NCI-H146 treated with DMSO at 0.1 percent for 48 hours (cell line): Measurements from ENCODE around the gene BOLA2B.
"Not testable (repeated sequence)": the region's sequence is repeated elsewhere in the genome, so short reads cannot be mapped to it uniquely, and the experiment has no call there.

Source experiments
- DNase-seq: peaks from one replicate; lab custom pipeline; 2025; ENCODE audit not compliant: unreplicated experiment; lab: John Stamatoyannopoulos, UW

Gene BOLA2B

GRCh38 chr16:30184096-30184890 lies 9.2 kb downstream of the BOLA2B start:
- DNase-seq = peak; percentile 81

- peak; percentile 69 for DNase-seq
Observed at GRCh38 chr16:30183233-30184095, 10.0 kb downstream of the BOLA2B start, which contains the start of gene CORO1A. Gene CORO1A (plus strand): TSS chr16:30183602. CDS start chr16:30185210, 1,608 bp downstream.

GRCh38 chr16:30180741-30181140 lies 12.7 kb downstream of the BOLA2B start:
- DNase-seq = no peak

GRCh38 chr16:30179931-30180330 lies 13.5 kb downstream of the BOLA2B start:
- DNase-seq = no peak

- no peak for DNase-seq
Observed at GRCh38 chr16:30179195-30179594, 14.3 kb downstream of the BOLA2B start.

GRCh38 chr16:30176876-30177275 lies 16.6 kb downstream of the BOLA2B start:
- DNase-seq = not testable (repeated sequence)

GRCh38 chr16:30173054-30173453 lies 20.4 kb downstream of the BOLA2B start:
- DNase-seq = no peak

- DNase-seq = not testable (repeated sequence)
Observed at GRCh38 chr16:30170145-30170544, 23.3 kb downstream of the BOLA2B start.

GRCh38 chr16:30169416-30169815 lies 24.1 kb downstream of the BOLA2B start:
- DNase-seq = not testable (repeated sequence)

GRCh38 chr16:30168746-30169145 lies 24.7 kb downstream of the BOLA2B start:
- DNase-seq = not testable (repeated sequence)

- DNase-seq = no peak
Observed at GRCh38 chr16:30166202-30166902, 27.1 kb downstream of the BOLA2B start.

- DNase-seq = no peak
Observed at GRCh38 chr16:30163538-30163937, 29.9 kb downstream of the BOLA2B start.

- DNase-seq = no peak
Observed at GRCh38 chr16:30157214-30157613, 36.3 kb downstream of the BOLA2B start.

- DNase-seq = no peak
Observed at GRCh38 chr16:30155188-30155587, 38.3 kb downstream of the BOLA2B start.

- no peak for DNase-seq
Observed at GRCh38 chr16:30152517-30152916, 40.9 kb downstream of the BOLA2B start.

GRCh38 chr16:30151091-30151490 lies 42.4 kb downstream of the BOLA2B start:
- no peak for DNase-seq

- DNase-seq = no peak
Observed at GRCh38 chr16:30149250-30149930, 44.1 kb downstream of the BOLA2B start.

- DNase-seq = no peak
Observed at GRCh38 chr16:30147843-30148510, 45.5 kb downstream of the BOLA2B start.

GRCh38 chr16:30145657-30146056 lies 47.8 kb downstream of the BOLA2B start:
- DNase-seq = no peak

GRCh38 chr16:30144917-30145316 lies 48.5 kb downstream of the BOLA2B start:
- DNase-seq = no peak
